ENCODE measurements around the gene TMC5.

DNA sequence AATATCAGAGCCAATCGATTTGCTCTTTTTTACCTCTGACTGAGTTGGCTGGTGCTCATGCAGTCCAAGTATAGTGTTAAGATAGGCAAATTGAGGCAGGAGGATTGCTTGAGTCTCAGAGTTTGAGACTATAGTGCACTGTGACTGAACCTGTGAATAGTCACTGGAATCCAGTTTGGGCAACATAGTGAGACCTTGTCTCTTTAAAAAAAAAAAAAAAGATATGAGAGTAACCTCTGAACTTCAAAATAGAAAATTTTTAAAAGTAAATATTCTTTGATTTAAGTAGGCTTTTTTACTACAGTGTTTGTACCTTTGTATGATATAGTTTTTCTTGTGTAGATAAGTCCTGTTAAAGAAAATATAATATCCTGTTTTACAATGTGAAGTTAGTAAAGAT is 109.5 kb downstream of the TMC5 start:
- TF ChIP-seq, protein P1, sequence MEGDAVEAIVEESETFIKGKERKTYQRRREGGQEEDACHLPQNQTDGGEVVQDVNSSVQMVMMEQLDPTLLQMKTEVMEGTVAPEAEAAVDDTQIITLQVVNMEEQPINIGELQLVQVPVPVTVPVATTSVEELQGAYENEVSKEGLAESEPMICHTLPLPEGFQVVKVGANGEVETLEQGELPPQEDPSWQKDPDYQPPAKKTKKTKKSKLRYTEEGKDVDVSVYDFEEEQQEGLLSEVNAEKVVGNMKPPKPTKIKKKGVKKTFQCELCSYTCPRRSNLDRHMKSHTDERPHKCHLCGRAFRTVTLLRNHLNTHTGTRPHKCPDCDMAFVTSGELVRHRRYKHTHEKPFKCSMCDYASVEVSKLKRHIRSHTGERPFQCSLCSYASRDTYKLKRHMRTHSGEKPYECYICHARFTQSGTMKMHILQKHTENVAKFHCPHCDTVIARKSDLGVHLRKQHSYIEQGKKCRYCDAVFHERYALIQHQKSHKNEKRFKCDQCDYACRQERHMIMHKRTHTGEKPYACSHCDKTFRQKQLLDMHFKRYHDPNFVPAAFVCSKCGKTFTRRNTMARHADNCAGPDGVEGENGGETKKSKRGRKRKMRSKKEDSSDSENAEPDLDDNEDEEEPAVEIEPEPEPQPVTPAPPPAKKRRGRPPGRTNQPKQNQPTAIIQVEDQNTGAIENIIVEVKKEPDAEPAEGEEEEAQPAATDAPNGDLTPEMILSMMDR (conservative IDR thresholded peaks at IDR 0.05; ENCODE audit: low read depth, low read length), result no peak
- no peak for TF ChIP-seq EZH2 (IDR thresholded peaks at IDR 0.05; ENCODE audit: borderline replicate concordance, low read depth, low read length, poor library complexity, severe bottlenecking)

Data from A673 (cell line).